NT2/D1 (cell line): ENCODE data around the gene TUBGCP6.

Experiments
- SUZ12 ChIP-seq: IDR thresholded peaks from 2 replicates; pipeline ENCODE4 v1.6.1; 2011; ENCODE audit not compliant: insufficient read length, insufficient read depth; ENCODE audit errors: extremely low read depth
- YY1 ChIP-seq: IDR thresholded peaks from 2 replicates; pipeline ENCODE4 v1.6.1; 2011; ENCODE audit not compliant: insufficient read length, insufficient read depth
- ZNF274 ChIP-seq: IDR thresholded peaks from 2 replicates; pipeline ENCODE4 v1.6.1; 2011; ENCODE audit warnings: mild to moderate bottlenecking, low read depth, low read length

DNA sequence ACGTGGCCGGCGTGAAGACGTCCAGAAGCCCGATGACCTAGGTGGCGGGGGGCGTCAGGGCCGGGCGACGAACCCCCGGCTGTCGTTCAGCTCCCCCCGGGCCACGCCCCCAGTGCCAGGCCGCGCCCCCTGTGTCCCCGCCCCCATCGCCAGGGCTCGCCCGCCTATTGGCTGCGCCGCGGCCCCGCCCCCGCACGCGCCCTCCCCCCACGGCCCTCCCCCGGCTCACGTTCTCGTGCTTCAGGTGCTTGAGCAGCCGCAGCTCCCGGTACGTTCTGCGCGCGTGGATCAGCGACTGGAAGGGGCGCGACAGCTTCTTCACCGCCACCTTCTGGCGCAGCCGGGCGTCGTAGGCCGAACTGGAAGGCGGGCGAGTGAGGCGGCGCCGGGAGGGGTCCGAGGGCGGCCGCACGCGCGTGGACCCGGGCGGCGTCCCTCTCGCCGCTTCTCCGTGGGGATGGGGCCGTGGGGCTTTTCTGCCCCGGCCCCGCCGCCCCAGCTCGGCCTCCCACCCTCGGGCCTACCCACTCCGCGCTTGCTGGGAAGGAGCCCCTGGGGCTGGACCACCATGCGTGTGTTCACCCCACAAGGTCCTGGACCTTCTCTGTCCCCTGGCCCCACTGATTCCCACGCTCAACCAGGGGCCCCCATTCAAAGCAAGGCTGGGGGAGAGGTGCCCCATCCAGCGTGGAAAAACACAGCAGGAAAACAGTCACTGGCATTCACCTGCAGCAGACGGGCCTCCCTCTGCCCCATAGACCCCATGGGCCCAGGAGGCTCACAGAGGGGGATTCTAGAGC lies 23.0 kb upstream of the TUBGCP6 start:
- TF ChIP-seq YY1 (no peak), SUZ12 (no peak), ZNF274 (no peak)
